Adrenal gland (tissue), 12 donors: ENCODE measurements around the gene UCN2. TPM values are rescaled to one million over a fixed set of nuclear protein-coding genes. Genes with fewer than 3 reads are reported as not detected.
A peak's percentile ranks its signal among the peaks of the same experiment; 100 is the strongest.

Source experiments
- DNase-seq, 7 donors: peaks; one replicate each; pipeline ENCODE4 v3.0.0-alpha.2; 2019 to 2020
- H3K27ac ChIP-seq, 5 donors: fragments of 200-600 bp; sonication (generic) in 4 of 5; 1 replicate in 3 of 5; 2 replicates in 2 of 5; pipeline versions ENCODE4 v1.5.1 to v1.8.0; 2016 to 2020; ENCODE audit warnings: mild to moderate bottlenecking in 1 of 5
- H3K27me3 ChIP-seq: fragments of 200-600 bp; 2 replicates; pipeline ENCODE4 v1.8.0; 2021
- H3K36me3 ChIP-seq, 2 donors: fragments of 200-600 bp; replicated peaks in 1 of 2; 1 replicate in 1 of 2; 2 replicates in 1 of 2; pipeline versions ENCODE4 v1.5.1 to v1.8.0; 2018 to 2022
- H3K4me1 ChIP-seq, 2 donors: fragments of 200-600 bp; replicated peaks in 1 of 2; 1 replicate in 1 of 2; 2 replicates in 1 of 2; pipeline versions ENCODE4 v1.5.1 to v1.8.0; 2018 to 2021
- H3K4me3 ChIP-seq, 4 donors: fragments of 200-600 bp; sonication (generic) in 3 of 4; one replicate each; pipeline ENCODE4 v1.5.1; 2016 to 2018
- H3K9me3 ChIP-seq, 3 donors: fragments of 200-600 bp; sonication (generic) in 1 of 3; replicated peaks in 1 of 3; 1 replicate in 2 of 3; 2 replicates in 1 of 3; pipeline versions ENCODE4 v1.5.1 to v1.8.0; 2016 to 2021
- CTCF ChIP-seq, 6 experiments: fragments of 450-650 bp in 4 of 6; fragments of 200-600 bp in 2 of 6; sonication (generic) in 1 of 6; IDR thresholded peaks; 1 replicate in 5 of 6; 2 replicates in 1 of 6; pipeline versions ENCODE4 v1.5.1 to v1.8.0; 2016 to 2021; ENCODE audit warnings: antibody characterized with exemption in 6 of 6, mild to moderate bottlenecking in 2 of 6, moderate library complexity in 1 of 6
- POLR2A ChIP-seq, 2 donors: fragments of 450-650 bp; IDR thresholded peaks; one replicate each; pipeline ENCODE4 v1.6.1; 2017; ENCODE audit warnings: antibody characterized with exemption in 2 of 2, mild to moderate bottlenecking in 2 of 2, moderate library complexity in 1 of 2
- WGBS, 4 donors: extraction: QIAGEN DNeasy Blood & Tissue Kit in 2 of 4; methylation state at CpG; one replicate each; pipeline versions ENCODE4 v1.1.5 to v1.1.7; 2013 to 2017; 5-methylcytosine and 5-hydroxymethylcytosine counted together
- intact Hi-C, 2 donors: fragments of 100-400 bp; cut with DNase I; formaldehyde crosslinking; loops; one replicate each; pipeline versions ENCODE4 v1.14.1 to v1.15.0; 2022 to 2023
- polyA plus RNA-seq, 3 donors: library from polyadenylated mRNA; stranded (reverse); fragments of 200-250 nt in 2 of 3; fragments of 350-450 nt in 1 of 3; fragmentation: Illumina TruSeq in 1 of 3; extraction: RNeasy Lipid Tissue Mini Kit (QIAGEN cat#74804) in 1 of 3; gene quantifications; one replicate each; pipeline ENCODE4 v1.2.3, GENCODE V29; 2013 to 2014
- total RNA-seq, 9 donors: library from RNA; depleted of rRNA in 4 of 9; stranded (reverse); fragments of >200 nt in 4 of 9; fragments of 120-200 nt in 1 of 9; fragmentation: NEBNext Ultra II Directional in 1 of 9; extraction: Animal tissue kit (Norgen Biotek cat#: 25700) in 1 of 9; gene quantifications; one replicate each; pipeline versions ENCODE4 v1.1.0 to v1.2.4, GENCODE V29; 2013 to 2023
- donor health status: healthy with polysubstance abuse.
- donor health status: Bipolar disorder and iron deficiency.
- donor health status: DM: yes; HTN: yes; CAD: no.
- donor health status: DM: no; HTN: no; CAD: no.
- donor health status: DM: no; HTN: no; CAD: no.
- donor health status: DM: yes; HTN: yes; CAD: no.

Gene UCN2
- total and polyA plus RNA-seq, 12 donors, result 0.14 to 0.32 (median 0.20) TPM; not detected in 9

- no peaks in the 10 kb centered on the region for H3K9me3 ChIP-seq
- H3K4me1 ChIP-seq, result peaks cover 8 to 12% of the 10 kb centered on the region in 2 donors
- H3K27ac ChIP-seq, result peak overlapping the region in 1 of 5 donors; percentile 77
- DNase-seq, result no peak
- TF ChIP-seq POLR2A (IDR thresholded peaks at IDR 0.05), result no peak
- TF ChIP-seq CTCF (IDR thresholded peaks at IDR 0.05), result no peak
- H3K4me3 ChIP-seq, result no peak overlapping the region
- 75 to 85% (median 79%) methylated on average over 6 to 8 of the region's 8 CpGs for WGBS, 4 donors
- no peaks in the 10 kb centered on the region for H3K27me3 ChIP-seq
- H3K36me3 ChIP-seq, result peaks cover 0 to 37% of the 10 kb centered on the region in 2 donors
- intact Hi-C loops, result no loop called here
Measured at GRCh38 chr3:48596676-48597407, 33.3 kb upstream of the UCN2 start.

- 79 to 97% (median 85%) methylated on average over 4 to 5 of the region's 5 CpGs for WGBS, 4 donors
- no peak overlapping the region for H3K4me3 ChIP-seq
- intact Hi-C loops, result no loop called here
- H3K36me3 ChIP-seq, result peaks cover 0 to 30% of the 10 kb centered on the region in 2 donors
- no peaks in the 10 kb centered on the region for H3K27me3 ChIP-seq
- no peaks in the 10 kb centered on the region for H3K9me3 ChIP-seq
- TF ChIP-seq CTCF (IDR thresholded peaks at IDR 0.05), result no peak
- no peak for TF ChIP-seq POLR2A (IDR thresholded peaks at IDR 0.05)
- no peak for DNase-seq
- H3K27ac ChIP-seq, result no peak overlapping the region
- peaks cover 8 to 12% of the 10 kb centered on the region in 2 donors for H3K4me1 ChIP-seq
Measured at GRCh38 chr3:48596157-48596556, 32.6 kb upstream of the UCN2 start.

GRCh38 chr3:48595526-48596121 is 32.0 kb upstream of the UCN2 start:
- Histone ChIP-seq H3K4me1 (peaks cover 8 to 12% of the 10 kb centered on the region in 2 donors), H3K36me3 (peaks cover 0 to 25% of the 10 kb centered on the region in 2 donors), H3K27ac (peak overlapping the region in 1 of 5 donors; percentile 13), H3K4me3 (peak overlapping the region in 1 of 4 donors; percentile 43), H3K27me3 (no peaks in the 10 kb centered on the region), H3K9me3 (no peaks in the 10 kb centered on the region)
- peak; percentile 51 to 81 (median 64) for DNase-seq
- intact Hi-C loops, result no loop called here
- TF ChIP-seq CTCF (IDR thresholded peaks at IDR 0.05) (no peak), POLR2A (IDR thresholded peaks at IDR 0.05) (no peak)
- 28 to 54% (median 36%) methylated on average over 5 to 10 of the region's 10 CpGs for WGBS, 4 donors

- peaks cover 0 to 19% of the 10 kb centered on the region in 2 donors for H3K36me3 ChIP-seq
- peaks cover 8 to 12% of the 10 kb centered on the region in 2 donors for H3K4me1 ChIP-seq
- TF ChIP-seq POLR2A (IDR thresholded peaks at IDR 0.05) (no peak), CTCF (IDR thresholded peaks at IDR 0.05) (no peak)
- H3K4me3 ChIP-seq, result peak within 1 kb of the TSS in 1 of 4 donors; percentile 43
- WGBS, 4 donors, result 0 to 8% (median 3%) methylated on average over 5 to 35 of the region's 35 CpGs
- intact Hi-C loops, result no loop called here
- no peaks in the 10 kb centered on the region for H3K9me3 ChIP-seq
- peak within 1 kb of the TSS in 1 of 5 donors; percentile 13 for H3K27ac ChIP-seq
- no peak for DNase-seq
- no peaks in the 10 kb centered on the region for H3K27me3 ChIP-seq
Measured at GRCh38 chr3:48595075-48595525, 31.5 kb upstream of the UCN2 start, which contains the start of gene COL7A1. COL7A1 (minus strand) TSS chr3:48595329; CDS start chr3:48595159, 170 bp downstream.
